Hindlimb muscle (tissue), 1 donor: Measurements from ENCODE around the gene ADGRL2. TPM values are rescaled to one million over a fixed set of nuclear protein-coding genes. Genes with fewer than 3 reads are reported as not detected.

Experiments
- DNase-seq: peaks from one replicate; pipeline ENCODE4 v3.0.0-alpha.2; 2013
- polyA plus RNA-seq: library from polyadenylated mRNA; unstranded; fragments of 120-200 nt; gene quantifications from one replicate; pipeline ENCODE4 v1.2.1, GENCODE V29; 2013; ENCODE audit not compliant: insufficient read length

The ADGRL2 gene
- polyA plus RNA-seq, 1 donor, result 75.7 TPM

GRCh38 chr1:81806432-81806770 is 5.7 kb downstream of the ADGRL2 start:
- DNase-seq, result no peak

GRCh38 chr1:81808760-81809159 is 8.0 kb downstream of the ADGRL2 start:
- no peak for DNase-seq

- DNase-seq, result no peak
Observed at GRCh38 chr1:81809808-81810207, 9.1 kb downstream of the ADGRL2 start.

GRCh38 chr1:81811757-81812371 is 11.1 kb downstream of the ADGRL2 start:
- no peak for DNase-seq

- DNase-seq, result peak; percentile 20
Observed at GRCh38 chr1:81812712-81813111, 12.0 kb downstream of the ADGRL2 start.

GRCh38 chr1:81813691-81814090 is 13.0 kb downstream of the ADGRL2 start:
- DNase-seq, result no peak

- DNase-seq, result no peak
Observed at GRCh38 chr1:81819613-81820012, 18.9 kb downstream of the ADGRL2 start.

GRCh38 chr1:81820765-81821164 is 20.0 kb downstream of the ADGRL2 start:
- DNase-seq, result no peak

GRCh38 chr1:81823082-81823481 is 22.3 kb downstream of the ADGRL2 start:
- no peak for DNase-seq

GRCh38 chr1:81824759-81825158 is 24.0 kb downstream of the ADGRL2 start:
- no peak for DNase-seq

GRCh38 chr1:81827942-81828341 is 27.2 kb downstream of the ADGRL2 start:
- no peak for DNase-seq

- no peak for DNase-seq
Observed at GRCh38 chr1:81832573-81832972, 31.8 kb downstream of the ADGRL2 start.

GRCh38 chr1:81833722-81834121 is 33.0 kb downstream of the ADGRL2 start:
- no peak for DNase-seq

- no peak for DNase-seq
Observed at GRCh38 chr1:81834268-81834667, 33.5 kb downstream of the ADGRL2 start.

- DNase-seq, result peak; percentile 56
Observed at GRCh38 chr1:81834921-81835698, 34.4 kb downstream of the ADGRL2 start.

- DNase-seq, result peak; percentile 26
Observed at GRCh38 chr1:81836007-81836626, 35.4 kb downstream of the ADGRL2 start.

- no peak for DNase-seq
Observed at GRCh38 chr1:81838600-81839218, 38.0 kb downstream of the ADGRL2 start.

- DNase-seq, result no peak
Observed at GRCh38 chr1:81840805-81841204, 40.1 kb downstream of the ADGRL2 start.

- DNase-seq, result no peak
Observed at GRCh38 chr1:81841795-81842194, 41.1 kb downstream of the ADGRL2 start.

- DNase-seq, result no peak
Observed at GRCh38 chr1:81844477-81844876, 43.7 kb downstream of the ADGRL2 start.

- DNase-seq, result no peak
Observed at GRCh38 chr1:81846630-81847029, 45.9 kb downstream of the ADGRL2 start.

GRCh38 chr1:81847063-81847462 is 46.3 kb downstream of the ADGRL2 start:
- no peak for DNase-seq

- DNase-seq, result no peak
Observed at GRCh38 chr1:81848880-81849682, 48.3 kb downstream of the ADGRL2 start.
